Right kidney (tissue), 1 donor: ENCODE results near the gene MAPRE3.

Source experiments
- DNase-seq: peaks from one replicate; pipeline ENCODE4 v3.0.0-alpha.2; 2016

Gene MAPRE3

DNA sequence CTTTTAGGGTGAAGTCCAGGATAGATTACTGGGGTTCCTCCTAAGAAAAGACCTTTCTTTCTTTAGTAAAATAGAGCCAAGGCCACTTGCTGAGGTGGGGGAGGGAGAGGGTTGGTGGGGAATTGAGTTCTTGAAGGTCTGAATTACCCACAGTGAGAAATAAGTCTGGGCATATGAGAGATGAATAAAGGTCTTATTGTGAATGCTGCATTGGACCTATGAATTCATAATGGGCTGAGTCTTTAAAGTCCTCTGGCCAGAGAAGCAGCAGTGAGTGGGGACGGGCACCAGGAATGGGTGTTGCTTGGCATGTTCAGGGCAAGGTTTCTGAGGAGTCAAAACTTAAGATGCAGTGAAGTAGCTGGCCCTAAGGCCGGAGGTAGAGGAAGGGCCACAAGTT, 10.5 kb downstream of the MAPRE3 start:
- DNase-seq: no peak

DNA sequence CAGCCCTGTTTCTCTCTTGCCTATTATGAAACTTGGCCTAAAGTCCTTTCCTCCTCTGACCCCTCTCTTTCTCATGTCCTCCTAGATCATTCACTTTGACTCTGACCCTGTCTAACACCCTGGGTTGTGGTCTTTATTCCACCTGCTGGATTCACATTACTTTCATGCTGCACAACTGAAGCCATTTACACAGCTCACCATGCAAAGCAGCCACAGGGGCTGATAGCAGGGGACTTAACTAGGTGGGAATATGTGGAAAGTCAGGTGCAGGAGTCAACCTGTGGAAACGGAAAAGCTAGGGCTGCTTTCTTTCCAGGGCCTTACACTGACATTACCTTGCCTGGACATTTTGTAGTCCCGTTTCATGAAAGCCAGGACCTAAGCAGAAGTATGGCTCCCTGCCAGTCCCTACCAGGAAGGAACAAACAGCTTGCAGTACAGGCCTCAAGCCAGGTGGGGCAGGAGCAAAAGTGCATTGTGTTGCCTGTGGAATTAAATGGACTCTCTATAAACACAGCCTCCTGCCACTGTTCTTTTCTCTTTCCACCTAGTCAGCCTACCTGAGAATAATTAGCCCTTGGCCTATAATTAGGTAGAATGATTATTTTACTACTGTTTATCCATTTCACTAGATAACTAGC, 11.8 kb downstream of the MAPRE3 start:
- no peak for DNase-seq

DNA sequence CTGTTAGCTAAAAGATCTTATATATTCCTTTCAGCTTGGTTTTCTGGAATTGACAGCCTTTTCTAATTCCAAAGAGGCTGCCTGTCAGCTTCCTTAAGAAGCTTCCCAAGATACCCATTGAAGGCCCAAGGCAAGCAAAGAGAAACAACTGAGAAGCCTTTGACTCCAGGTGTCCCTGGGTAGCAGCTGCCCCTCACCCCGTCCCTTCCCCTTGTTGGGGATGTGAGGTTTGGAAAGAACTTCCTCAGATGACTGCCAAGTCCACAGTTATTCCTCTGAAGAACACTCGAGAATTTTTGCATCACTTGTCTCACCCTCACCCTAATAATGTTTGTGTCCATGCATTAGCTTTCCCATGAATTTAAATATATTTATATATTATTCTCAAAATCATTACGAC, 13.3 kb downstream of the MAPRE3 start:
- DNase-seq: no peak

DNA sequence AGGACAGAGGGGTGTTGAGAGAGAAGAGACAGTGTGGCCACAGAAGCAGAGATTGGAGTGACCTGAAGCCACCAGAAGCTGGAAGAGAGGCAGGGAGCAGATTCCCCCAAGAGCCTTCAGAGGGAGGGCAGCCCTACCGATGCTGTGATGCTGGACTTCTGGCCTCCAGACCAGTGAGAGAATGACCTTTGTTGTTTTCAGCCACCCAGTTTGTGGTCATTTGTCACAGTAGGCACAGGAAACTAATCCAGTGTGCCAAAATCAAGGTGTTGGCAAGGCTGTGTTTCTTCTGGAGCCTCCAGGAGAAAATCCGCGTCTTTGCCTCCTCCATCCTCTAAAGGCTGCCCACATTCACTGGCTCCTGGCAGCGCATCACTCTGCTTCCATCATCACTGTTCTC, 15.4 kb downstream of the MAPRE3 start:
- DNase-seq: no peak

DNA sequence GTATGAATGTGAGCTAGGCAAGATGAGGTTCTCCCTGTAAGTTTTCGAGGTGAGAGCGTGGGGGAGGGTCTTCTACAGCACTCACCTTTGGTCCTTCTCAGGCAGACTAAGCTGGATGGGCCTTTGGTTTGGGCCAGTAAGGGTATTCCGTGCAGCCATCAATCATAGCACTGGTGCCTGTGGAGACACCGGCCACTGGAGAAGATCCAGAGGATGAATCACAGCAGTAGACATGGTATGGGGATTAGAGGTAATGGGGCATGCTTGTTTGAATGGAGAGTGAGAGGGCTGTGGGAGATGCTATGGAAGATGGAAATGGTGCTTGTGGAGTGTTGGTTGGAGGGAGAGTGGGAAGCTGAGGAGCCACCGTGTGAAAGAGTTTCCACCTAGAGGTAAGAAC, 16.1 kb downstream of the MAPRE3 start:
- DNase-seq: no peak

DNA sequence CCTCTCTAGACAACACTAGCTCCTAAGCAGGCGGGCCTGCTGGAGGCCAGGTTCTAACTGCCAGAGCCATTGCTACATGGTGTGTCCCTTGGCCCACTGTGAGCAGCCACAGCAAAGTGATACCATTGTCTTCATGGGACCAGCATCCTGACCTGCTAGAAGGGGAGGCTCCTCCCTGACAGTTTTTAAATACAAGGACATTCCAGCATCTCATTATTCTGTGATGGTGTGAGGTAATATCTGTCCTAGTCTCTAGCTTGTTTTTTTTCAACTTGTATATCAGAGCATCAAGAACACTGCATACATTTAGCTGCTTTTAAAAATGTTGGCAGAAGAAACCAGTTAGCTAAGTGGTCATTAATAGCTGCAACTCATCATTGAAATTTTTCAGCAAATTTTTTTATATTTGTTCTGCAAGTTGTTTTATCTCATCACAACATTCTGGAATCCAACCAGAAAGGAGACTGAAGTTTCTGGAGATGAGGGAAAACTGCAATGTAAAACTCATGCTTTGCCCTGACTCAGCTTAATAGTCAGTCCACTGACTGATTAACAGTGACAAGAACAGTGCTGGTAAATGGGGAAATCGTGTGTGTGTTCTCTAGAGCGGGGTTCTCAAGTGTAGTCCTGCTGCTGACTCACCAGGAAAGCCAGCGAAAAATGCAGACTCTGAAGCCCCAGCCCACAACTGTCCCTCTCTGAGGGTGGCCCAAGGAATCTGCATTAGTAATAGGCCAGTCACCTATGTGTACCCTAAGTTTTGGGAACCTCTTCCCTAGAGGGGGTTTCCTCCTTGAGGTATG, 17.8 kb downstream of the MAPRE3 start:
- no peak for DNase-seq

DNA sequence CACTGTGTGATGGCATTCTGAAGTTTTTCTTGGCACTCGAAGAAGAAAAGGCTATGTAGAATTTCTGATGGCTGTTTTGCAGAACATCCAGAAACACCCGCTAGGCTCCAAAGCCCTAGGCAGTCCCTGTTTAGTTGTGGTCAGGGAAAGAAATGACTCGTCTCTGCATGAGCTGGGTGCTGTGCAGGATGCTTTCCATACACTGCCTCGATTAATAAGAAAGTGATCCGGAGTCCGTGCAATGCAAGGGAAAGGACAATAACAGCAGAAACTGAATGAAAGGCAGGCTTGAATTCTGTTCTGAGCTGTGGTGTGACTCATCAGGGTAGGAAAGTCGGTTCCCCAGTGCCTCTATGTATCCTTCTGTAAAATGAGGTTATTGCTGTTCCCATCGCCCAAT, 18.7 kb downstream of the MAPRE3 start:
- no peak for DNase-seq

DNA sequence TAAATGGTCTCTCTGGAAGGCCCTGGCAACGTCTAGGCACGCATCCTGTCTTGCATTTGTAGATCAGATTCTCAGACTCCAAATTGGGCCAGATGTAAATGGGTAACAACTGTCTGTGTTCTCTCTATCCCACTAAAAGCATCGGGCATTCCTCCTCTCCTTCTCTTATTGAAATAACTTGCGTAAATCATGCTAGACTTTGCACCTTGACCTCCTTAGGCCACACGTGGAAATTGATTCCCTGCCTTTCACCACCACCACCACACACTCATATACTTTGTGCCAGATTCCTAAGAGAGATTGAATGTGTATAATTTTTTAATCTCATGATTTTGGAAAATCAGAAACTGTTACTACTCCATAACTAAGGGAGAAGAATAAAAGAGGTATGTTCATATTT, 21.3 kb downstream of the MAPRE3 start:
- no peak for DNase-seq

DNA sequence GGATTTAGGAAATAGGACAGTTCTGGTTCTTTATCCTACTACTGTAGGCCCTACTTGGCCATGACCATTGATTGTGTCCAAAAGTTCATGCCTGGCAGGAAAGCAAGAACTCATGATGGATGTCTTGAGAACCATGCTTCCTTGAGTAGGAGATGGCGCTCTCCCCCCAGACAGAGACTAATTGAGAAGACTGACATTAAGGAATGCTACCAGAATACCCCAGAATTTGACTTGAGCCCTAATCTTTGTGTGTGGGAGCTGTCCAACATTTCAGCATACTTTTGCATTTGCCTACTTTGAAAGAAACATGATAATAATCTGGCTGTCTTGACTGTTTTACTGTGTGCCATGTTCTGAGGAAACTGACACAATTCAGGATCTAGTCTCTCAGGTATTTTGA, 23.3 kb downstream of the MAPRE3 start:
- no peak for DNase-seq

DNA sequence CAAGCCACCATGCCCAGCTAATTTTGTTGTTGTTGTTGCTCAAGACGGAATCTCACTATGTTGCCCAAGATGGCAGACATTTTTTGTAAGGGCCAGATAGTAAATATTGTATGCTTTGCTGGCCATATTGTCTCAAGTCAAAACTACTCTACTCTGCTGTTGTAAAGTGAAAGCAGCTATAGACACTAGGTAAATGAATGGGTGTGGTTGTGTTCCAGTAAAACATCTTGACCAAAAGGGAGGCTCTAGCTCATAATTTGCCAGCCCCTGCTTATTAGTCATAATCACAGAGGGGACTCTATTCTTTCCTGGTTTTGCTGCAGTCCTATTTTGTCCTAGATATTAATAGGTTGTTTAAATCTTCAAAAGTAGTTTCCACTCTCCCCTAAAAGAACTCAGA, 24.5 kb downstream of the MAPRE3 start:
- DNase-seq: no peak

DNA sequence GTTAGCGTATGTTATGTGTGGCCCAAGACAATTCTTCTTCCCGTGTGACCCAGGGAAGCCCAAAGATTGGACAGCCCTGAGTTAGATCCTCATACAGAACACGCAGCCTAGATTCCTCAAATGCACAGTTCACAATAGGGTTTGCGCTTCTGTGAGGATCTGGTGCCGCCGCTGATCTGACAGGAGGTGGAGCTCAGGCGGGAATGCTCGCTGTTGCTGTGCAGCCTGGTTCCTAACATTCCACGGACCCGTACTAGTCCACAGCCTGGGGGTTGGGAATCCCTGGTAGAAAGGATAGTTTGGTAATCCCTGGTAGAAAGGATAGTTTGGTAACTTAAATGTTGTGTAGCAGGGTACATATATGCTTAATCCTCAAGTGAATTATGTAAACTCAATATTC, 27.0 kb downstream of the MAPRE3 start:
- no peak for DNase-seq

DNA sequence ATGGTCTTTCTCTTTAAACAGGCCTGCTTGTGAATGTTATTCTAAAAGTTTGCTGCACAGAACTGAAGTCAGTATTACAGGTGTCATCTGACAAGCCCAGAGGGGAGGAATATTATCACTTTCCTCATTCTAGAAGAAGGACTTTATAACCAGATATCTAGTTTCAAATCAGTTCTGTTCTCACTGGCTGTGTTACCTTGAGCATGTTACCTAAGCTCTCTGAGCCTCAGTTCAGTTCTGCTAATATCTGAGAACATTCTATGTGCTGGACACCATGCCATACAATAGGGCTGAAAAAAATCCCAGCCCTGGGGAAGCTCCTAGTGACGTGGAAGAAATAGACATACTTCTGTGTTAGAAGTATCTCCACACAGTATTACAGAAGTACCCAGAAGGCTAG, 27.9 kb downstream of the MAPRE3 start:
- DNase-seq: no peak

DNA sequence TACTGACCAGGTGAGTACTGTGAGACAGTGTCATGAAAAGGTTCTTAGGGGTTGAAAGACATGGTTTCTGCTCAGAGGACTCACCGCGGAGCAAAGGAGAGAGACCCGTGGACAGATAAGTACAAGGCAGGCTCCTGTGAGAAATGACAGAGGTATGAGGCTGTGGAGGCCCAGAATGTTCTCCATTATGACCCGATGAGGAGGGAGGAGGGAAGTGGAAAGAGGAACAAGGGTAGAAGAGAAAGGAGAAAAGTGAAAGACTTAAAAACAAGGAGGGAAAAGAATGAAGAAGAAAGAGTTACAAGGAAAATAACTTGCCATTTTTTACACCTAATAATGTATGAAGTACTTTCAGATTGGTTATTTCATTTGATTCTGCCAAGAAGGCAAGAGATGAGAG, 29.8 kb downstream of the MAPRE3 start:
- DNase-seq: no peak

DNA sequence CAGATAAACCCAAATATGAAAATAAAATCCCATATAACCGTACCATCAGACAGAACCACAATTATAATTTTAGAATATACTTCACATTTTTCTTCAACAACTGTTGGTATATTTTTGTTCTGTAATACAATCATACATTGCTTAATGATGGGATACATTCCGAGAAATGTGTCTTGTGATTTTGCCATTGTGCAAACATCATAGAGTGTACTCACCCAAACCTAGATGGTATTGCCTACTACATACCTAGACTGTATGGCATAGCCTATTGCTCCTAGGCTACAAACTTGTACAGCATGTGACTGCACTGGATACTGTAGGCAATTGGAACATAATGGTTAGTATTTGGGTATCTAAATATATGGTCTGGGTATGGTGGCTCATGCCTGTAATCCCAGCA, 30.6 kb downstream of the MAPRE3 start:
- no peak for DNase-seq

DNA sequence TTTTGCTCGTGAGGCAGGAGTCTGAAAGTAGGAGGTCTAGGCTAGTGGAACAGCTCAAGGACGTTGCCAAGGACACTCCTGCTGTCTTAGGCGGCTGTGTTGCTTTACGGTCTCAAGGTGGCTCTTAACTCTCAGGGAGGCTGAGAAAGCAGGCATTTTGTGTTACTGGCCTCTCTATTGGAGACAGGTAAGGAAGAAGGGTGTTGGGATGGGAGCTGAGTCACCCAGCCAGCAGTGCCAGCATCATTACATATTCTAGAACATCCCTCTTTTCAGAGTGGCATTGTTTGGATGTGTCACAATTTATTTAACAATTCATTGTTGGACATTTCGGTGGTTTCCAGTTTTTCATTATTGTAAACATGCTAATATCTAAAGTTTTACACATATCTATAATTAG, 31.5 kb downstream of the MAPRE3 start:
- no peak for DNase-seq

DNA sequence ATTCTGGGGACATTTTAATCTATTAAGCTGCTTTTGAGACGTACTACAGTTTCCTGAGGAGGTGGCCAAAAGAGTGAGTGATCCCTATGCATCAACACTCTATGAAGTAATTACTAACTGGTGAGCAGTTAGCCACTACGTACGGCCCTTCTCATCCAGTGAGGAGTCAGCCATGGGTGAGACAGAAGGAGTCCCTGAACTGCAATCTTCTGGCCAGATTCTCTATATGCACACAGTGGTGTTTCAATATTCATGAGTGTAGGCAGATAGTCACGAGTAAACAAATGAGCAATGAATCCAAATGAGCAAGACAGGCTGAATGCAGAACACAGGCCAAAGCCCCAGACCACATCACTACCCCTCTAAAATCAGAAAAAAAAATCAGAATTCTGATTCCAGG, 32.6 kb downstream of the MAPRE3 start:
- DNase-seq: no peak

DNA sequence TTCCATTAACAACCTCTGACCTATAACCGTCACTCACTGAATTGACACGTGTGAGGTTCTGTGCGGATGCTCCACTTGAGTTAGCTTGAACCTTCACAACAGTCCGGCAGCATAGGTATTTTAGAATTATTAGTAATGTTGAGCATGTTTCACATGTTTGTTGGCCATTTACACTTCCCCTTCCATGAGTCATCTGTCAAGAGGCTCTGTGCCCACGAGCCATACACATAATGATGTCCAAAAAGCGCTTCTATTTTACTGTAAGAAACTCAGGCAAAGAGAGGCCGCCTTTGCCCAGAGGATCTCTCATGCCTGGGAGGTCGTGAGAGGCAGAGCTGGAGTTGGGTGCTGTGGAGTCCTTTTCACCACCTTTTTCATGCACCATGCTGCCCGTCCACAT, 33.4 kb downstream of the MAPRE3 start:
- DNase-seq: no peak

DNA sequence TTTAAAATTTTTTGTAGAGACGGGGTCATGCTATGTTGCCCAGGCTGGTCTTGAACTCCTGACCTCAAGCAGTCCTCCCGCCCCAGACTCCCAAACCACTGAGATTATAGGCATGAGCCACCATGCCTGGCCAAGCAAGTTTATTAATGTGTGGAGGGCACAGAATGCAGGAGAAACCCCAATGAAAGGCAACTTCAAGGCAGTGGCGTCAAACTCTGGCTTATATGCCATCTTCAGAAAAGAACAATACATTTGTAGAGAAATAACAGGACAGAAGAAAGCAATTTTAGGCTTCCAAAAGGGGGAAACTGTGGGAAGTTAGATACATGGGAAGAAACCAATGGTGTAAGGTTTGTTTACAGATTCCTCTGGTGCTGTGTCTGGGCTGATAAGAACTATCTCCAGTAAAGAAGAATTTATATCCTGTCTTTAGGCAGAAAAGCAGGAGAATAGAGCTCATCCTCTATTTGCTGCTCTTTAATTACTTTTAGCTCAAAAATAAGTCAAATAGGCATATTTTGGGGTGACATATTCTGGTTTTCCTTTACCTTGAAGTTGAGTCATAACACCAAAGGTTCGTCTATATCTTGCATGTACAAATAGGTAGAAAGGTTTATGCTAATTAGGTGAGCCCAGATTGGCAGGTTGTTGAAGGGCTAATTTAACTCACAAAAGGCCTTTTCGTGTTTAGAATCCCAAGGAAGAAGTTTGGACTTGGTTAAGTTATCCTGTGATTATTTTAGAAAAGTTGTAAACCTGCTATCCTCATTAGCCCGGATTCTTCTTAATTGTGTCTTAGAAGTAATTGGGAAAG, 36.4 kb downstream of the MAPRE3 start:
- no peak for DNase-seq

DNA sequence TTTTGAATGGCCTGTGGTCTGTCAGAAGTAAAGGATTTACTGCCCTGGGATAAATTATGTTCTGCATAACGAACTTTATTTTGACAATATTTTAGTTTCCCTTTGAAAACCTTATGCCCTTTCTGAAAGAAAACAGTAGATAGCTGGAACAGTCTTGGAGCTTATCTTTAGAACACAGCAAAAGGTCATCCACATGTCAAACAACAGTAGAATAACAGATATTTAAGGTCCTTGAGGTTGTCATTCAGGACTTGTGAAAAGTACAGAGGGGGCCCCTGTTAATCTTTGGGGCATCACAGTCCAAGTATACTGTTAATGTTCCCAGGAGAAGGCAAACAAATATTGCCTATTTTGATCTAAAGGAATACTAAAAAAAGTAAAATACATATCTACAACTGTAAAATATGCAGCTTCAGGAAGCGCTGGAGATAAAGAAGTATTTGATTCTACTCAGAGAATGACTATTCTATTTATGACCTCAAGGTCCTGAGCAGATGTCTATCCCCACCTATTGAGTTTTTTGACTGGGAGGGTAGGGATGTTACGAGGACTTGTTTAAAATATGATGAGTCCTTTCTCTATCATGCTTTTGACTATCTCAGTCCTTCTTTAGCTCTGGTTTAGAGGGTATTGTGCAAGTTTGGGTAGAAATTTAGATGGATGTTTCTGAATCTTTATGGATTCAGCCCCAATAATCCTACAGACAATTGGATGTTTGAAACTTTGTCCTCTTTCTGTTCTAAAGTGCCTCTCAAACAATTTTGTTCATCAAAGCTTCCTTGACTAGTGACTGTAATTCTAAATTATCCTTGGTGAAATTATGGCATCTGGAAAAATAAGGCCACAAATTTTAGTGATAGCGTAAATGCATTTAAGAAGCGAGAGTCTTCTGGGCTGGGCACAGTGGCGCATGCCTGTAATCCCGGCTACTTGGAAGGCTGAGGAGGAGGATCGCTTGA, 37.3 kb downstream of the MAPRE3 start:
- no peak for DNase-seq

DNA sequence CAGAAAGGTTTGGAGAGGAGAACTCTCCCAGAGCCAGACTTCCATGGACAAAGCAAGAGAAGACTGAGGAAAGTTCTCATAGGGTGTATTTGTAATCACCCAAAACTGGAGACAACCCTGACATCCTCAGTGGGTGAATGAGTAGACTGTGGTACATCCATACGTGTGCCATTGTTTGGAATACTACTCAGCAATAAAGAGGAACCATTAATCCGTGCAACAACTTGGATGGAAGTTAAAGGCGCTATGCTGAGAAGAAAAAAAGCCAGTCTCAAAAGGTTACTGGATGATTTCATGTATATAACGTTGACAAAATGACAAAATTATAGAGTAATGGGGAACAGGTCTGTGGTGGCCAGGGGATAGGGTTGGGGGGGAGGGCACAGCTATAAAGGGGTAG, 38.2 kb downstream of the MAPRE3 start:
- no peak for DNase-seq

DNA sequence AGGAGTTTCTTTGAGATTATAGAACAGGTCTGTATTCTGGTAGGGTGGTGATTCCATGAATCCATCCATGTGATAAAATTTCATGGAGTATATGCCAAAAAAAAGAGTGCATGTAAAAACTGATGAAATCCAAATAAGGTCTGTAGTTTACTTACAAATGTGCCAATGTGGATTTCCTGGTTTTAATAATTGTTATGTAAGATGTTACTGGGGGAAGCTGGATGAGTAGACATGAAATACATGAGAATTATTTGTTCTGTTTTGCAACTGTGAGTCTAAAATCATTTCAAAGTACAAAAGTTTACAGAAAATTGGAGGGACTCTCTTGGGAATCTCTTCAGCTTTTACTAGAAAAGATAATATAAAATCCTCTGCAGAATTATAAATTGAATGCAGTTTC, 38.6 kb downstream of the MAPRE3 start:
- DNase-seq: no peak

DNA sequence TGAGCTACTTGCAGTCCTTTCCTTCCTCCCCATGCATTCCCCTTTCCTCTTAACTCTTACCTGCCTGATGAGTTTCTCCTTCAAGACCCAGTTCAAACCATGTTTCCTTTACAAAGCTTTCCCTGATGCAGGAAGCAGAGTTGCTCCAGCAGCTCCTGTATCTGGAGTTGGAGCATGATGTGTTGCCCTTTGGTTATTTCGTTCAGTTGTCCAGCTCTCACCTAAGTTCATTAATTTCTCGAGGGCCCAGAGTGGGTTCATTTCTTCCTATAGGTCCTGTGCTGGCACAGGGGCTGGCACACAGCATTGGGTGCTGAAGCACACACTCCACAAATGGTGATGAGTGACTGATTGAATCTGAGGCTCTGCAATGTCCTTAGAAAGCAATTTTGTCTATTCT, 39.3 kb downstream of the MAPRE3 start:
- DNase-seq: no peak
